Endothelial cell (in vitro differentiated cells): Measurements from ENCODE around the gene RNF111. TPM values are rescaled to one million over a fixed set of nuclear protein-coding genes. Genes with fewer than 3 reads are reported as not detected.

ENCODE experiments used
- DNase-seq: peaks from one replicate; pipeline ENCODE4 v3.0.0; 2021; ENCODE audit warnings: low spot score
- H3K27ac Mint-ChIP-seq: one replicate; pipeline ENCODE4 v1.8.0; 2021; ENCODE audit warnings: mixed read lengths, inconsistent platforms; ENCODE audit not compliant: unreplicated experiment
- H3K27me3 Mint-ChIP-seq: one replicate; pipeline ENCODE4 v1.8.0; 2021; ENCODE audit warnings: mild to moderate bottlenecking, moderate library complexity, mixed read lengths, inconsistent platforms; ENCODE audit not compliant: unreplicated experiment
- H3K36me3 Mint-ChIP-seq: one replicate; pipeline ENCODE4 v1.8.0; 2021; ENCODE audit warnings: mild to moderate bottlenecking, low read depth, mixed read lengths, inconsistent platforms; ENCODE audit not compliant: unreplicated experiment
- H3K4me1 Mint-ChIP-seq: one replicate; pipeline ENCODE4 v1.8.0; 2021; ENCODE audit warnings: mild to moderate bottlenecking, mixed read lengths, inconsistent platforms; ENCODE audit not compliant: unreplicated experiment
- H3K4me3 Mint-ChIP-seq: one replicate; pipeline ENCODE4 v1.8.0; 2021; ENCODE audit warnings: mild to moderate bottlenecking, mixed read lengths, inconsistent platforms; ENCODE audit not compliant: unreplicated experiment
- H3K9me3 Mint-ChIP-seq: one replicate; pipeline ENCODE4 v1.8.0; 2021; ENCODE audit warnings: mixed read lengths, inconsistent platforms; ENCODE audit not compliant: unreplicated experiment
- total RNA-seq: library from RNA; stranded (reverse); fragmentation: NEBNext Ultra II Directional; extraction: Animal tissue kit (Norgen Biotek cat#: 25700); gene quantifications from one replicate; pipeline ENCODE4 v1.2.1, GENCODE V29; 2021; ENCODE audit not compliant: unreplicated experiment
- TF ChIP-seq, protein P1 (sequence below): fragments of 200-600 bp; sonication (generic); IDR thresholded peaks from one replicate; pipeline ENCODE4 v1.5.0; 2021; ENCODE audit warnings: antibody characterized with exemption; ENCODE audit not compliant: unreplicated experiment

RNF111 gene
- total RNA-seq, 1 donor from 2014 or later, result 53.4 TPM

DNA sequence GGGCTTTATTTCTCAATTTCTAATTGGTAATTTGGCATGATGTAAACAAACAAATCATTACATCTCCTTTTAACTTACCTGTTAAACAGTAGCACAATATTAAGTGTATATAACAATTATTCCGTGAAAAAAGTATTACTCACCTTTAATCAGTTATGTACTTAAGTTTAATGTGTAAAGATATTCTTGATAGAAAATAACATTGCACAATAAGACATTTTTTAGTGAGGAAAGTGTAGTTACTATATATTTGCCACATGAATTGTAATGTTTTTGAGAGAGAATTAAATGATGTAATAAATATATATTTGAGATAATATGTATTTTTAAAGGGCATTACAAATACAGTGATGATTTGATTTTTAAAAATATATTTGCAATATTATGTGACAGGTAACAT, 106.6 kb downstream of the RNF111 start:
- H3K4me3 Mint-ChIP-seq, result no peak overlapping the region
- H3K27me3 Mint-ChIP-seq, result no peaks in the 10 kb centered on the region
- no peaks in the 10 kb centered on the region for H3K4me1 Mint-ChIP-seq
- TF ChIP-seq, protein P1, sequence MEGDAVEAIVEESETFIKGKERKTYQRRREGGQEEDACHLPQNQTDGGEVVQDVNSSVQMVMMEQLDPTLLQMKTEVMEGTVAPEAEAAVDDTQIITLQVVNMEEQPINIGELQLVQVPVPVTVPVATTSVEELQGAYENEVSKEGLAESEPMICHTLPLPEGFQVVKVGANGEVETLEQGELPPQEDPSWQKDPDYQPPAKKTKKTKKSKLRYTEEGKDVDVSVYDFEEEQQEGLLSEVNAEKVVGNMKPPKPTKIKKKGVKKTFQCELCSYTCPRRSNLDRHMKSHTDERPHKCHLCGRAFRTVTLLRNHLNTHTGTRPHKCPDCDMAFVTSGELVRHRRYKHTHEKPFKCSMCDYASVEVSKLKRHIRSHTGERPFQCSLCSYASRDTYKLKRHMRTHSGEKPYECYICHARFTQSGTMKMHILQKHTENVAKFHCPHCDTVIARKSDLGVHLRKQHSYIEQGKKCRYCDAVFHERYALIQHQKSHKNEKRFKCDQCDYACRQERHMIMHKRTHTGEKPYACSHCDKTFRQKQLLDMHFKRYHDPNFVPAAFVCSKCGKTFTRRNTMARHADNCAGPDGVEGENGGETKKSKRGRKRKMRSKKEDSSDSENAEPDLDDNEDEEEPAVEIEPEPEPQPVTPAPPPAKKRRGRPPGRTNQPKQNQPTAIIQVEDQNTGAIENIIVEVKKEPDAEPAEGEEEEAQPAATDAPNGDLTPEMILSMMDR, result no peak
- H3K36me3 Mint-ChIP-seq, result peaks cover 17% of the 10 kb centered on the region
- H3K27ac Mint-ChIP-seq, result no peak overlapping the region
- no peak for DNase-seq
- H3K9me3 Mint-ChIP-seq, result no peaks in the 10 kb centered on the region

DNA sequence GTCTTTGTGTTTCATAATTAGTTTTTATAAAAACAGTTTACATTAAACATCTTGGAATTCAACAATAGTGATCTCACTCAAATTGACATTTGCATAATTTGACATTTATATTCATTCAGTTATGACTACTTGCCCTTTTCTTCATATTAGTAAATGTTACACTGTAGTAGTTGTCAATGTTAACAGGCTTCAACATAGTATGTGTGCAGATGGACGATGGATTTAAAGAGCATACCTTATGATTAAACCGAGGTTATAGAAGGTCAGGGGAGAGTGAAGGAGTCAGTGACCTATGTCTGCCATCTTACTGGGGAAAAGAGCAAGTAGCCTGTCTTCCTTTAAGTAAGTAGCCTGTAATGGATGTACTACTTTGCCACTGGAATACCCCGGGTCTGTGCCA, 109.0 kb downstream of the RNF111 start:
- H3K4me3 Mint-ChIP-seq, result no peak overlapping the region
- no peak overlapping the region for H3K27ac Mint-ChIP-seq
- peaks cover 25% of the 10 kb centered on the region for H3K36me3 Mint-ChIP-seq
- no peaks in the 10 kb centered on the region for H3K27me3 Mint-ChIP-seq
- H3K4me1 Mint-ChIP-seq, result no peaks in the 10 kb centered on the region
- H3K9me3 Mint-ChIP-seq, result no peaks in the 10 kb centered on the region
- TF ChIP-seq, protein P1, result no peak
- DNase-seq, result no peak

DNA sequence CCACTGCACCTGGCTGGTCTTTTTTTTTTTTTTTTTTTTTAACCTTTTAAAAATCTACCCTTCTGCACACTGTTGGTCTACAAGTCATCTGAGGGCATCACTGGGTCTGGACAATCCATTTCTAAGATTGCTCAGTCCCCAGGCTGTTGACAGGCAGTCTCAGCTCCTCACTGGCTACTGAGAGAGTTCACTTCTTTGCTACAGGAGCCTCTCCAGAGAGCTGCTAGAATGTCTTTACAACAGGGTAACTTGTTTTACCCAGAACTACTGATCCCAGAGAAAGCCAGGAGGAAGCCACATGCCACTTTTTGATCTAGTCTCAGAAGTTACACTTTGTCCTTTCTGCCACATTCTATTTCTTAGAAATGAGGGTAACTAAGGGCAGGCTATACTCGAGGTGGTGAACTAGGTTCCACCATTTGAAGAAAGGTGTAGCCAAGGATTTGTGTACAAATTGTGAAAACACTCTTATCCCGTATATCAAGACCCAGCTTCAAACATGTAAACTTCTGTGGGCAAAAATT, 111.8 kb downstream of the RNF111 start:
- H3K27ac Mint-ChIP-seq, result no peak overlapping the region
- no peak overlapping the region for H3K4me3 Mint-ChIP-seq
- peaks cover under 1% of the 10 kb centered on the region for H3K4me1 Mint-ChIP-seq
- H3K9me3 Mint-ChIP-seq, result no peaks in the 10 kb centered on the region
- no peak for DNase-seq
- H3K36me3 Mint-ChIP-seq, result peaks cover 15% of the 10 kb centered on the region
- H3K27me3 Mint-ChIP-seq, result no peaks in the 10 kb centered on the region
- TF ChIP-seq, protein P1, result no peak

DNA sequence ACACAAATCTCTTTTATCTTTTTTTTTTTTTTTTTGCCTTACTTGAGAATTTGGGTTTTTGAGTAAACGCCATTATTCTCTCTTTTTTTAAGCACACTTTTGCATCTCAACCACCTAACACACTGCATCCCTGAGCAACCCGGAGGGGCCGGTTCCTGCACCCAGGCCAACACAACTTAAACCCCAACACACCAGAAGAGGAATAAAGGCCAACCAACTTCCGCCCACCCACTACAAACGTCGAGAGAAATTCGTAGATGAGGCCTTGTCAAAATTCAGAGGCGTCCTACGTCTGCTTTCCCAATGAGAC, 117.1 kb downstream of the RNF111 start:
- H3K27me3 Mint-ChIP-seq, result no peaks in the 10 kb centered on the region
- DNase-seq, result no peak
- TF ChIP-seq, protein P1, result no peak
- H3K27ac Mint-ChIP-seq, result peak overlapping the region; percentile 98
- no peaks in the 10 kb centered on the region for H3K9me3 Mint-ChIP-seq
- peak overlapping the region; percentile 97 for H3K4me3 Mint-ChIP-seq
- H3K4me1 Mint-ChIP-seq, result peaks cover 12% of the 10 kb centered on the region
- H3K36me3 Mint-ChIP-seq, result peaks cover 12% of the 10 kb centered on the region

DNA sequence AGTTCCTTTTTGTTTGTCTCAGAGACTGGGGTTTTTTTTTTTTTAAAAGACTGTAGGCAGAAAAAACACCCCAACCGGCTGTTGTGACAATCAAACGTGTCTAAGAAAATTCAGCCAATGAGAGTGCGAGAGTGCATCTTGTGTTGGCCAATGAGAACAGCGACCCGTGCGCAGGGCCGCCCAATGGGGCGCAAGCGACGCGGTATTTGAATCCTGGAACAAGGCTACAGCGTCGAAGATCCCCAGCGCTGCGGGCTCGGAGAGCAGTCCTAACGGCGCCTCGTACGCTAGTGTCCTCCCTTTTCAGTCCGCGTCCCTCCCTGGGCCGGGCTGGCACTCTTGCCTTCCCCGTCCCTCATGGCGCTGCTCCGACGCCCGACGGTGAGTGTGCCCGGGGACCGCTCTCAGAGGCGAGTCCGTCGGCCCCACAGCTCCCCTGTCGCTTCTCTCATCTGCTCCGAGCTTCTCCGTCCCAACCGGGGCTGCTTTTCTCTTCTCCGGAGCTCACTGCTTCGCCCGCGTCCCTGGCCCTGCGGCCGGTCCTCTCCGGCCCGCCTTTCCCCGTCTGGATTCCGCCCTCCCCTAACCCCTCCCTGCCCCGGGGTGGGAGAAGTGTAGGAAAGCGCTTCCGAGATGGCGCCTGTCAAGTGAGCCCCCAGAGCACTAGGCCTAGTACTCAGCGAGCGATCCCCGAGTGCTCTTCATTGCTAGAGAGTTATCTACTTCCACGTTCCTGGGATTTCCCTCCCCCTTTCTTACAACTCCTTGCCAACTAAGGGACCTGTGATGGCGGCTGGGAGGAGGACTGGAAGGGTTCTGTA, 117.7 kb downstream of the RNF111 start, which contains the start of gene CCNB2:
CCNB2 (plus strand) TSS at position 235 of the 821 bp plus-strand sequence; CDS start at position 358, 123 bp downstream.
- Mint-ChIP-seq H3K27ac (peak within 1 kb of the TSS; percentile 98), H3K36me3 (peaks cover 7% of the 10 kb centered on the region), H3K4me1 (peaks cover 12% of the 10 kb centered on the region), H3K4me3 (peak within 1 kb of the TSS; percentile 97), H3K27me3 (no peaks in the 10 kb centered on the region), H3K9me3 (no peaks in the 10 kb centered on the region)
- TF ChIP-seq, protein P1, result no peak
- peak; percentile 84 for DNase-seq
